ENCODE results near the gene KDM4B. TPM values are rescaled to one million over a fixed set of nuclear protein-coding genes. Genes with fewer than 3 reads are reported as not detected.

The KDM4B gene
- total and polyA plus RNA-seq, 9 of the 15 experiments (the other 6 are each of a cell fraction or from before 2014, with no cell fraction given), result 0.21 to 29.9 (median 7.3) TPM

DNA sequence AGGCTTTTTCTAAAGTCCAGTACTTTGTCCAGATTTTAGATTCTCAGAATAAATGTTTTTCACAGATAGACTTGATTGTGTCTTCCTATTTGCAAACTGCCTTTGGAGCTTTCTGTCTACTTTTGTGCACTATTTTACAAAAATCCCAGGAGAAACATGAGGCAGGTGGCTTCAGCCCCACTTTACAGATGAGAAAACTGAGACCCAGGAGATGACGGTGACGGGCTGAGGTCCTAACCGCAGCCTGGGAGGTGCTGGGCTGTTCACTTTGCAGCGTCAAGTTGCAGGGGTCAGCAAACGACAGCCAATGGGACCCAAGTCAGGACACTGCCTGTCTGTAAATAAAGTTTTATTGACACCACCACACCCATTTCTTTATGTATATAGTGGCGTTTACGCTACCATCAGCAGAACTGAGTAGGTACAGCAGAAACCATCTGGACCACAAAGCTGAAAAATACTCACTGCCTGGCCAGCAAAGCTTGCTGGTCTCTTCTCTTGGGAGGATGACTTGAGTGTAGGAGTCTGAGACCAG is 6.8 kb upstream of the KDM4B start (continued):
- TF ChIP-seq, protein P1, sequence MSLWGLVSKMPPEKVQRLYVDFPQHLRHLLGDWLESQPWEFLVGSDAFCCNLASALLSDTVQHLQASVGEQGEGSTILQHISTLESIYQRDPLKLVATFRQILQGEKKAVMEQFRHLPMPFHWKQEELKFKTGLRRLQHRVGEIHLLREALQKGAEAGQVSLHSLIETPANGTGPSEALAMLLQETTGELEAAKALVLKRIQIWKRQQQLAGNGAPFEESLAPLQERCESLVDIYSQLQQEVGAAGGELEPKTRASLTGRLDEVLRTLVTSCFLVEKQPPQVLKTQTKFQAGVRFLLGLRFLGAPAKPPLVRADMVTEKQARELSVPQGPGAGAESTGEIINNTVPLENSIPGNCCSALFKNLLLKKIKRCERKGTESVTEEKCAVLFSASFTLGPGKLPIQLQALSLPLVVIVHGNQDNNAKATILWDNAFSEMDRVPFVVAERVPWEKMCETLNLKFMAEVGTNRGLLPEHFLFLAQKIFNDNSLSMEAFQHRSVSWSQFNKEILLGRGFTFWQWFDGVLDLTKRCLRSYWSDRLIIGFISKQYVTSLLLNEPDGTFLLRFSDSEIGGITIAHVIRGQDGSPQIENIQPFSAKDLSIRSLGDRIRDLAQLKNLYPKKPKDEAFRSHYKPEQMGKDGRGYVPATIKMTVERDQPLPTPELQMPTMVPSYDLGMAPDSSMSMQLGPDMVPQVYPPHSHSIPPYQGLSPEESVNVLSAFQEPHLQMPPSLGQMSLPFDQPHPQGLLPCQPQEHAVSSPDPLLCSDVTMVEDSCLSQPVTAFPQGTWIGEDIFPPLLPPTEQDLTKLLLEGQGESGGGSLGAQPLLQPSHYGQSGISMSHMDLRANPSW (CRISPR knock-in tag; IDR thresholded peaks at IDR 0.05), result no peak
- TF ChIP-seq IFI16 (CRISPR knock-in tag; IDR thresholded peaks at IDR 0.05), result no peak
- TF ChIP-seq PTRF (tag; IDR thresholded peaks at IDR 0.05), result no peak
- no peak for TF ChIP-seq ZNF354B (CRISPR knock-in tag; IDR thresholded peaks at IDR 0.05)
- TF ChIP-seq, protein P2, sequence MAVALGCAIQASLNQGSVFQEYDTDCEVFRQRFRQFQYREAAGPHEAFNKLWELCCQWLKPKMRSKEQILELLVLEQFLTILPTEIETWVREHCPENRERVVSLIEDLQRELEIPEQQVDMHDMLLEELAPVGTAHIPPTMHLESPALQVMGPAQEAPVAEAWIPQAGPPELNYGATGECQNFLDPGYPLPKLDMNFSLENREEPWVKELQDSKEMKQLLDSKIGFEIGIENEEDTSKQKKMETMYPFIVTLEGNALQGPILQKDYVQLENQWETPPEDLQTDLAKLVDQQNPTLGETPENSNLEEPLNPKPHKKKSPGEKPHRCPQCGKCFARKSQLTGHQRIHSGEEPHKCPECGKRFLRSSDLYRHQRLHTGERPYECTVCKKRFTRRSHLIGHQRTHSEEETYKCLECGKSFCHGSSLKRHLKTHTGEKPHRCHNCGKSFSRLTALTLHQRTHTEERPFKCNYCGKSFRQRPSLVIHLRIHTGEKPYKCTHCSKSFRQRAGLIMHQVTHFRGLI (CRISPR knock-in tag; IDR thresholded peaks at IDR 0.05), result no peak
- TF ChIP-seq, protein P3, sequence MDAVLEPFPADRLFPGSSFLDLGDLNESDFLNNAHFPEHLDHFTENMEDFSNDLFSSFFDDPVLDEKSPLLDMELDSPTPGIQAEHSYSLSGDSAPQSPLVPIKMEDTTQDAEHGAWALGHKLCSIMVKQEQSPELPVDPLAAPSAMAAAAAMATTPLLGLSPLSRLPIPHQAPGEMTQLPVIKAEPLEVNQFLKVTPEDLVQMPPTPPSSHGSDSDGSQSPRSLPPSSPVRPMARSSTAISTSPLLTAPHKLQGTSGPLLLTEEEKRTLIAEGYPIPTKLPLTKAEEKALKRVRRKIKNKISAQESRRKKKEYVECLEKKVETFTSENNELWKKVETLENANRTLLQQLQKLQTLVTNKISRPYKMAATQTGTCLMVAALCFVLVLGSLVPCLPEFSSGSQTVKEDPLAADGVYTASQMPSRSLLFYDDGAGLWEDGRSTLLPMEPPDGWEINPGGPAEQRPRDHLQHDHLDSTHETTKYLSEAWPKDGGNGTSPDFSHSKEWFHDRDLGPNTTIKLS (IDR thresholded peaks at IDR 0.05; ENCODE audit: borderline replicate concordance, low read depth), result no peak
- no peak for TF ChIP-seq ETS2 (tag; IDR thresholded peaks at IDR 0.05; ENCODE audit: borderline replicate concordance, poor library complexity, severe bottlenecking)
- no peak for TF ChIP-seq KLF1 (tag; IDR thresholded peaks at IDR 0.05)
- TF ChIP-seq, protein P4, sequence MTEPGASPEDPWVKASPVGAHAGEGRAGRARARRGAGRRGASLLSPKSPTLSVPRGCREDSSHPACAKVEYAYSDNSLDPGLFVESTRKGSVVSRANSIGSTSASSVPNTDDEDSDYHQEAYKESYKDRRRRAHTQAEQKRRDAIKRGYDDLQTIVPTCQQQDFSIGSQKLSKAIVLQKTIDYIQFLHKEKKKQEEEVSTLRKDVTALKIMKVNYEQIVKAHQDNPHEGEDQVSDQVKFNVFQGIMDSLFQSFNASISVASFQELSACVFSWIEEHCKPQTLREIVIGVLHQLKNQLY (CRISPR knock-in tag; conservative IDR thresholded peaks at IDR 0.05), result no peak
- no peak for TF ChIP-seq MTF1 (CRISPR knock-in tag; IDR thresholded peaks at IDR 0.05; ENCODE audit: borderline replicate concordance)
- TF ChIP-seq KLF16 (IDR thresholded peaks at IDR 0.05), result no peak
- TF ChIP-seq, protein P5, sequence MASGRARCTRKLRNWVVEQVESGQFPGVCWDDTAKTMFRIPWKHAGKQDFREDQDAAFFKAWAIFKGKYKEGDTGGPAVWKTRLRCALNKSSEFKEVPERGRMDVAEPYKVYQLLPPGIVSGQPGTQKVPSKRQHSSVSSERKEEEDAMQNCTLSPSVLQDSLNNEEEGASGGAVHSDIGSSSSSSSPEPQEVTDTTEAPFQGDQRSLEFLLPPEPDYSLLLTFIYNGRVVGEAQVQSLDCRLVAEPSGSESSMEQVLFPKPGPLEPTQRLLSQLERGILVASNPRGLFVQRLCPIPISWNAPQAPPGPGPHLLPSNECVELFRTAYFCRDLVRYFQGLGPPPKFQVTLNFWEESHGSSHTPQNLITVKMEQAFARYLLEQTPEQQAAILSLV (tag; IDR thresholded peaks at IDR 0.05), result no peak
- no peak for TF ChIP-seq EHMT2 (IDR thresholded peaks at IDR 0.05)
- peak; percentile 77 for TF ChIP-seq BCOR (IDR thresholded peaks at IDR 0.05)
- TF ChIP-seq, protein P6, sequence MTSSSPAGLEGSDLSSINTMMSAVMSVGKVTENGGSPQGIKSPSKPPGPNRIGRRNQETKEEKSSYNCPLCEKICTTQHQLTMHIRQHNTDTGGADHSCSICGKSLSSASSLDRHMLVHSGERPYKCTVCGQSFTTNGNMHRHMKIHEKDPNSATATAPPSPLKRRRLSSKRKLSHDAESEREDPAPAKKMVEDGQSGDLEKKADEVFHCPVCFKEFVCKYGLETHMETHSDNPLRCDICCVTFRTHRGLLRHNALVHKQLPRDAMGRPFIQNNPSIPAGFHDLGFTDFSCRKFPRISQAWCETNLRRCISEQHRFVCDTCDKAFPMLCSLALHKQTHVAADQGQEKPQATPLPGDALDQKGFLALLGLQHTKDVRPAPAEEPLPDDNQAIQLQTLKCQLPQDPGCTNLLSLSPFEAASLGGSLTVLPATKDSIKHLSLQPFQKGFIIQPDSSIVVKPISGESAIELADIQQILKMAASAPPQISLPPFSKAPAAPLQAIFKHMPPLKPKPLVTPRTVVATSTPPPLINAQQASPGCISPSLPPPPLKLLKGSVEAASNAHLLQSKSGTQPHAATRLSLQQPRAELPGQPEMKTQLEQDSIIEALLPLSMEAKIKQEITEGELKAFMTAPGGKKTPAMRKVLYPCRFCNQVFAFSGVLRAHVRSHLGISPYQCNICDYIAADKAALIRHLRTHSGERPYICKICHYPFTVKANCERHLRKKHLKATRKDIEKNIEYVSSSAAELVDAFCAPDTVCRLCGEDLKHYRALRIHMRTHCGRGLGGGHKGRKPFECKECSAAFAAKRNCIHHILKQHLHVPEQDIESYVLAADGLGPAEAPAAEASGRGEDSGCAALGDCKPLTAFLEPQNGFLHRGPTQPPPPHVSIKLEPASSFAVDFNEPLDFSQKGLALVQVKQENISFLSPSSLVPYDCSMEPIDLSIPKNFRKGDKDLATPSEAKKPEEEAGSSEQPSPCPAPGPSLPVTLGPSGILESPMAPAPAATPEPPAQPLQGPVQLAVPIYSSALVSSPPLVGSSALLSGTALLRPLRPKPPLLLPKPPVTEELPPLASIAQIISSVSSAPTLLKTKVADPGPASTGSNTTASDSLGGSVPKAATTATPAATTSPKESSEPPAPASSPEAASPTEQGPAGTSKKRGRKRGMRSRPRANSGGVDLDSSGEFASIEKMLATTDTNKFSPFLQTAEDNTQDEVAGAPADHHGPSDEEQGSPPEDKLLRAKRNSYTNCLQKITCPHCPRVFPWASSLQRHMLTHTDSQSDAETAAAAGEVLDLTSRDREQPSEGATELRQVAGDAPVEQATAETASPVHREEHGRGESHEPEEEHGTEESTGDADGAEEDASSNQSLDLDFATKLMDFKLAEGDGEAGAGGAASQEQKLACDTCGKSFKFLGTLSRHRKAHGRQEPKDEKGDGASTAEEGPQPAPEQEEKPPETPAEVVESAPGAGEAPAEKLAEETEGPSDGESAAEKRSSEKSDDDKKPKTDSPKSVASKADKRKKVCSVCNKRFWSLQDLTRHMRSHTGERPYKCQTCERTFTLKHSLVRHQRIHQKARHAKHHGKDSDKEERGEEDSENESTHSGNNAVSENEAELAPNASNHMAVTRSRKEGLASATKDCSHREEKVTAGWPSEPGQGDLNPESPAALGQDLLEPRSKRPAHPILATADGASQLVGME (CRISPR knock-in tag; IDR thresholded peaks at IDR 0.05), result no peak
